K562 (cell line): ENCODE results near the gene ZNF689. TPM values are rescaled to one million over a fixed set of nuclear protein-coding genes. Genes with fewer than 3 reads are reported as not detected.

Experiments used
- ATAC-seq: fragments of 200-7000 bp; cut with Tn5 transposase; 3 replicates; pipeline ENCODE4 v1.9.1; 2020; ENCODE audit warnings: moderate library complexity
- BruUV-seq: library from RNA; stranded (reverse); fragments of 400-500 nt; replicated peaks from 2 replicates; lab custom pipeline; 2021; lab: Mats Ljungman, UMichigan
- CTCF ChIA-PET: fragments of 300-600 bp; formaldehyde crosslinking; extraction: SDS; loops from one replicate; lab custom pipeline; 2021; ENCODE audit warnings: low intra/inter-chr PET ratio; lab: Yijun Ruan, JAX
- POLR2A ChIA-PET: fragments of 300-600, 350-650 bp; sonication (Branson Sonifier 250); formaldehyde crosslinking; extraction: SDS; loops from one replicate; lab custom pipeline; 2021; ENCODE audit warnings: antibody characterized with exemption, inconsistent platforms; lab: Yijun Ruan, JAX
- DNase-seq, 4 experiments: peaks; one replicate each; pipeline versions ENCODE4 v3.0.0 to v3.0.0-alpha.2; 2011 to 2018; ENCODE audit warnings: low spot score in 3 of 4, mixed read lengths in 3 of 4; ENCODE audit errors: extremely low read depth in 1 of 4
- FAIRE-seq: peaks from 2 replicates; lab custom pipeline; 2011; peaks lifted over from hg19 to GRCh38; lab: Jason Lieb, UNC
- H2AFZ ChIP-seq: 2 replicates; pipeline ENCODE4 v1.6.0; 2011; ENCODE audit warnings: low read depth, low read length, control low read depth, inconsistent platforms
- H3K27ac ChIP-seq: fragments of 200-600 bp; 3 replicates; pipeline ENCODE4 v1.8.0; 2011; ENCODE audit warnings: low read depth, mild to moderate bottlenecking, control low read depth, inconsistent platforms, low read length, moderate library complexity, mixed read lengths; ENCODE audit errors: extremely low read depth
- H3K27me3 ChIP-seq, 2 experiments: fragments of 300-600 bp in 1 of 2; 2 replicates in 1 of 2; 3 replicates in 1 of 2; pipeline versions ENCODE4 v1.6.0 to v1.8.0; 2011; ENCODE audit warnings: inconsistent platforms in 2 of 2, low read length in 2 of 2, mild to moderate bottlenecking in 1 of 2, mixed read lengths in 1 of 2, moderate library complexity in 1 of 2; ENCODE audit not compliant: control insufficient read depth in 2 of 2, insufficient read depth in 2 of 2
- H3K36me3 ChIP-seq: fragments of 300-600 bp; 3 replicates; pipeline ENCODE4 v1.8.0; 2011; ENCODE audit warnings: mild to moderate bottlenecking, low read length, inconsistent platforms; ENCODE audit not compliant: control insufficient read depth, insufficient read depth
- H3K4me1 ChIP-seq, 2 experiments: fragments of 200-600 bp in 1 of 2; replicated peaks in 1 of 2; 2 replicates in 1 of 2; 3 replicates in 1 of 2; pipeline versions ENCODE4 v1.5.1 to v1.8.0; 2011; ENCODE audit warnings: inconsistent platforms in 2 of 2, low read length in 2 of 2, mild to moderate bottlenecking in 1 of 2, mixed read lengths in 1 of 2, moderate library complexity in 1 of 2; ENCODE audit not compliant: control insufficient read depth in 2 of 2, insufficient read depth in 2 of 2
- H3K4me2 ChIP-seq: 2 replicates; pipeline ENCODE4 v1.6.1; 2011; ENCODE audit warnings: low read length, control low read depth, inconsistent platforms, mixed read lengths; ENCODE audit not compliant: insufficient read depth
- H3K4me3 ChIP-seq: fragments of 200-600 bp; sonication (generic), shearing (Covaris generic); 2 replicates; pipeline ENCODE4 v1.5.1; 2016; ENCODE audit warnings: control low read depth, inconsistent platforms
- H3K79me2 ChIP-seq: fragments of 200-600 bp; 3 replicates; pipeline ENCODE4 v1.8.0; 2011; ENCODE audit warnings: low read length, inconsistent platforms; ENCODE audit not compliant: control insufficient read depth, insufficient read depth
- H3K9ac ChIP-seq, 2 experiments: 2 replicates each; pipeline versions ENCODE4 v1.6.0 to v1.6.1; 2011; ENCODE audit warnings: low read depth in 2 of 2, low read length in 2 of 2, control low read depth in 1 of 2, inconsistent platforms in 1 of 2, mild to moderate bottlenecking in 1 of 2, mixed read lengths in 1 of 2; ENCODE audit not compliant: insufficient read depth in 1 of 2
- H3K9me1 ChIP-seq: one replicate; pipeline ENCODE4 v1.6.0; 2011; ENCODE audit warnings: inconsistent platforms, mild to moderate bottlenecking, low read length, moderate library complexity; ENCODE audit not compliant: control insufficient read depth, insufficient read depth
- H3K9me3 ChIP-seq: replicated peaks from 2 replicates; pipeline ENCODE4 v1.5.1; 2011; ENCODE audit warnings: low read depth, low read length, inconsistent platforms; ENCODE audit not compliant: control insufficient read depth, insufficient read depth
- H4K20me1 ChIP-seq: replicated peaks from 2 replicates; pipeline ENCODE4 v1.6.1; 2011; ENCODE audit warnings: low read length, inconsistent platforms, mixed read lengths; ENCODE audit not compliant: control insufficient read depth, insufficient read depth
- BCOR ChIP-seq: fragments of 450-650 bp; IDR thresholded peaks from 2 replicates; pipeline ENCODE4 v1.6.1; 2016
- CREB3L1 ChIP-seq: fragments of 450-650 bp; IDR thresholded peaks from 2 replicates; pipeline ENCODE4 v1.6.1; 2014; ENCODE audit warnings: low read depth, mild to moderate bottlenecking, moderate library complexity, borderline replicate concordance
- ETV6 ChIP-seq, 3 experiments: fragments of 150-350 bp in 1 of 3; sonication (generic) in 1 of 3; formaldehyde crosslinking in 1 of 3; IDR thresholded peaks; 2 replicates each; pipeline versions ENCODE4 v1.6.1 to v1.8.0; 2014 to 2022; ENCODE audit warnings: borderline replicate concordance in 2 of 3, low read depth in 2 of 3, antibody characterized with exemption in 1 of 3, low read length in 1 of 3, mild to moderate bottlenecking in 1 of 3, missing genetic modification reagents in 1 of 3
- KLF1 ChIP-seq: fragments of 450-650 bp; IDR thresholded peaks from 2 replicates; pipeline ENCODE4 v1.6.1; 2016; ENCODE audit warnings: missing genetic modification characterization, missing compliant biosample characterization
- MYNN ChIP-seq, 2 experiments: sonication (generic); formaldehyde crosslinking in 1 of 2; IDR thresholded peaks; 2 replicates each; pipeline versions ENCODE4 v1.5.0 to v1.6.1; 2016 to 2020; ENCODE audit warnings: antibody characterized with exemption in 1 of 2, missing genetic modification reagents in 1 of 2
- NCOA4 ChIP-seq: fragments of 450-650 bp; IDR thresholded peaks from 2 replicates; pipeline ENCODE4 v1.6.1; 2018; ENCODE audit warnings: mild to moderate bottlenecking; ENCODE audit not compliant: partially characterized antibody
- NUFIP1 ChIP-seq: fragments of 450-650 bp; IDR thresholded peaks from 2 replicates; pipeline ENCODE4 v1.6.1; 2018; ENCODE audit not compliant: partially characterized antibody
- OTX1 ChIP-seq: fragments of 450-650 bp; formaldehyde crosslinking; IDR thresholded peaks from 2 replicates; pipeline ENCODE4 v1.4.0; 2022; ENCODE audit warnings: mild to moderate bottlenecking
- RBM25 ChIP-seq: fragments of 200-400 bp; formaldehyde crosslinking; IDR thresholded peaks from 2 replicates; pipeline ENCODE4 v1.6.1; 2018; ENCODE audit warnings: low read length, low read depth, moderate library complexity; ENCODE audit not compliant: severe bottlenecking
- SNAPC5 ChIP-seq: fragments of 250-450 bp; sonication (Bioruptor Pico); IDR thresholded peaks from 2 replicates; pipeline ENCODE4 v1.8.0; 2021; ENCODE audit warnings: moderate library complexity, mild to moderate bottlenecking, inconsistent platforms
- SNRNP70 ChIP-seq: fragments of 200-400 bp; formaldehyde crosslinking; optimal IDR thresholded peaks from 2 replicates; pipeline ENCODE3; 2017; ENCODE audit warnings: low read depth, low read length
- ZNF121 ChIP-seq: sonication (generic); formaldehyde crosslinking; conservative IDR thresholded peaks from 2 replicates; pipeline ENCODE4 v1.8.0; 2022; ENCODE audit warnings: missing genetic modification reagents
- ZNF316 ChIP-seq: fragments of 450-650 bp; IDR thresholded peaks from 2 replicates; pipeline ENCODE4 v1.6.1; 2016
- ZNF384 ChIP-seq: IDR thresholded peaks from 2 replicates; pipeline ENCODE4 v1.6.1; 2012; ENCODE audit warnings: low read depth, low read length, improper control_type of control experiment
- WGBS: fragments of 100-300 bp; shearing (Covaris generic); methylation state at CpG from one replicate; pipeline ENCODE4 v1.1.6; 2016; ENCODE audit warnings: low coverage, mixed read lengths; ENCODE audit not compliant: insufficient coverage; ENCODE audit errors: missing lambda C conversion rate; 5-methylcytosine and 5-hydroxymethylcytosine counted together
- in situ Hi-C: fragments of 300-500 bp; cut with MboI; formaldehyde crosslinking; loops from 4 replicates; pipeline ENCODE4 v1.15.0; 2018; ENCODE audit warnings: inconsistent platforms, mixed read lengths
- intact Hi-C: fragments of 100-400 bp; cut with micrococcal nuclease; formaldehyde crosslinking; loops from 2 replicates; pipeline ENCODE4 v1.14.2; 2022
- polyA plus RNA-seq, 8 experiments: library from polyadenylated mRNA; depleted of rRNA in 4 of 8; stranded (reverse) in 5 of 8; unstranded in 3 of 8; fragments of >200 nt; fragmentation: Nextera tagmentation in 2 of 8; fragmentation: Illumina TruSeq in 1 of 8; extraction: Ambion mirVana in 2 of 8; extraction: Trizol in 1 of 8; gene quantifications; 2 replicates each; pipeline versions ENCODE4 v1.2.1 to v1.2.3, GENCODE V29; 2011 to 2014; ENCODE audit warnings: inconsistent platforms in 1 of 8, missing spikeins in 1 of 8
- total RNA-seq, 7 experiments: library from RNA; depleted of rRNA in 6 of 7; stranded (reverse); fragments of >200 nt in 6 of 7; fragmentation: Illumina TruSeq in 2 of 7; extraction: Trizol in 2 of 7; gene quantifications; 2 replicates each; pipeline versions ENCODE4 v1.2.1 to v1.2.3, GENCODE V29; 2011 to 2021; ENCODE audit warnings: low replicate concordance in 1 of 7

ZNF689 gene
- total and polyA plus RNA-seq, 9 of the 15 experiments (the other 6 are each of a cell fraction or from before 2014, with no cell fraction given), result 5.4 to 15.4 (median 10.8) TPM

- no TSS peak for BruUV-seq
These were observed 31.3 kb upstream of the ZNF689 start for GRCh38 chr16:30641378-30641982.

GRCh38 chr16:30637944-30638343 lies 27.8 kb upstream of the ZNF689 start:
- H3K9ac ChIP-seq, result no peak overlapping the region
- H3K9me3 ChIP-seq, result no peaks in the 10 kb centered on the region
- H3K36me3 ChIP-seq, result no peaks in the 10 kb centered on the region
- H3K27ac ChIP-seq, result no peak overlapping the region
- no peak overlapping the region for H2AFZ ChIP-seq
- FAIRE-seq, result peak; percentile 88
- no peak overlapping the region for H3K4me3 ChIP-seq
- peaks cover 0 to 23% of the 10 kb centered on the region in 2 experiments; a peak in 2 of 5 replicates for H3K4me1 ChIP-seq
- in situ Hi-C loops (loop anchor here (25.0 kb wide), 2 partner anchors 426 to 1176 kb away; partner anchors contain the start of genes BOLA2, SLX1B and SULT1A4), intact Hi-C loops (no loop called here)
- ChIA-PET CTCF (no interaction called here), POLR2A (no interaction called here)
- peak; percentile 63 for ATAC-seq
- H4K20me1 ChIP-seq, result no peaks in the 10 kb centered on the region
- H3K9me1 ChIP-seq, result no peaks in the 10 kb centered on the region
- peaks cover 24% of the 10 kb centered on the region for H3K79me2 ChIP-seq
- 6% methylated on average over 1 of the region's 1 CpG for WGBS
- H3K27me3 ChIP-seq, result no peaks in the 10 kb centered on the region
- no TSS peak for BruUV-seq
- no peak overlapping the region for H3K4me2 ChIP-seq
- DNase-seq, result peak in 2 of 4 experiments; percentile 35 to 72
- TF ChIP-seq NUFIP1 (no peak), MYNN (IDR thresholded peaks at IDR 0.05) (no peak), MYNN (CRISPR knock-in tag; IDR thresholded peaks at IDR 0.05) (no peak), ZNF316 (no peak), ZNF384 (no peak), OTX1 (CRISPR knock-in tag) (no peak), KLF1 (tag) (no peak), CREB3L1 (no peak), SNRNP70 (no peak), SNAPC5 (CRISPR knock-in tag) (no peak), ETV6 (IDR thresholded peaks at IDR 0.05; ENCODE audit: borderline replicate concordance in 1 of 2, low read depth in 2 of 2, low read length in 1 of 2) (peak in 1 of 2 experiments; percentile 40; a peak in 1 of 4 replicates), ETV6 (CRISPR knock-in tag; IDR thresholded peaks at IDR 0.05; ENCODE audit: borderline replicate concordance) (no peak)

More at GRCh38 chr16:30641378-30641982, 31.3 kb upstream of the ZNF689 start:
- no peak overlapping the region for H3K27ac ChIP-seq
- CTCF ChIA-PET, result no interaction called here
- peak; percentile 10; the same call in 1 of the 2 replicates for TF ChIP-seq BCOR
- 0 out of 2 replicates have a peak, but pooled peaks have one; percentile 10 for TF ChIP-seq ZNF121
- no peak for TF ChIP-seq NCOA4
- TF ChIP-seq RBM25, result peak; percentile 12
- TF ChIP-seq, all 486 proteins: peak for 3
- in situ Hi-C loops, result loop anchor here (25.0 kb wide), 2 partner anchors 429 to 1179 kb away; partner anchors contain the start of genes BOLA2, SLX1B and SULT1A4
- no peaks in the 10 kb centered on the region for H3K36me3 ChIP-seq
- no peaks in the 10 kb centered on the region for H3K9me3 ChIP-seq
- H3K4me1 ChIP-seq, result peaks cover 0 to 15% of the 10 kb centered on the region in 2 experiments; a peak in 2 of 5 replicates
- no peak overlapping the region; a peak in 1 of 4 replicates for H3K9ac ChIP-seq
- H2AFZ ChIP-seq, result no peak overlapping the region
- 44% methylated on average over 3 of the region's 3 CpGs for WGBS
- no peak overlapping the region for H3K4me3 ChIP-seq
- FAIRE-seq (no peak), ATAC-seq (no peak), DNase-seq (no peak)
- no peak overlapping the region for H3K4me2 ChIP-seq
- POLR2A ChIA-PET, result interaction anchor here (0.5 to 0.8 kb wide), 2 partner anchors 225 to 925 kb away, joined by 3 read pairs; no protein-coding TSS in a partner anchor
- intact Hi-C loops, result no loop called here
- no peaks in the 10 kb centered on the region for H3K27me3 ChIP-seq
- no peaks in the 10 kb centered on the region for H3K79me2 ChIP-seq
- no peaks in the 10 kb centered on the region for H4K20me1 ChIP-seq
- H3K9me1 ChIP-seq, result no peaks in the 10 kb centered on the region
